GM19324 (cell line): ENCODE measurements around the gene RAP1GAP2.

ENCODE experiments used
- ATAC-seq: cut with Tn5 transposase; IDR thresholded peaks from one replicate; pipeline ENCODE4 v1.9.1; 2021; ENCODE audit warnings: mild to moderate bottlenecking, moderate library complexity; ENCODE audit not compliant: unreplicated experiment, low FRiP score

RAP1GAP2 gene

GRCh38 chr17:2852221-2852620 is 56.0 kb downstream of the RAP1GAP2 start:
- ATAC-seq: no peak

- ATAC-seq: no peak
Measured at GRCh38 chr17:2852729-2853282, 56.6 kb downstream of the RAP1GAP2 start.

GRCh38 chr17:2853283-2854142 is 57.3 kb downstream of the RAP1GAP2 start:
- ATAC-seq: no peak

- ATAC-seq: no peak
Measured at GRCh38 chr17:2854143-2855055, 58.2 kb downstream of the RAP1GAP2 start.

GRCh38 chr17:2855063-2855600 is 58.9 kb downstream of the RAP1GAP2 start:
- no peak for ATAC-seq

- no peak for ATAC-seq
Measured at GRCh38 chr17:2856727-2857126, 60.5 kb downstream of the RAP1GAP2 start.

- no peak for ATAC-seq
Measured at GRCh38 chr17:2860045-2860444, 63.8 kb downstream of the RAP1GAP2 start.

- no peak for ATAC-seq
Measured at GRCh38 chr17:2860883-2861282, 64.6 kb downstream of the RAP1GAP2 start.

- no peak for ATAC-seq
Measured at GRCh38 chr17:2862197-2862596, 66.0 kb downstream of the RAP1GAP2 start.

- no peak for ATAC-seq
Measured at GRCh38 chr17:2863204-2863603, 67.0 kb downstream of the RAP1GAP2 start.

- no peak for ATAC-seq
Measured at GRCh38 chr17:2865228-2865627, 69.0 kb downstream of the RAP1GAP2 start.

- ATAC-seq: no peak
Measured at GRCh38 chr17:2867441-2868424, 71.5 kb downstream of the RAP1GAP2 start.

GRCh38 chr17:2869604-2870003 is 73.4 kb downstream of the RAP1GAP2 start:
- ATAC-seq: no peak

GRCh38 chr17:2871205-2871604 is 75.0 kb downstream of the RAP1GAP2 start:
- no peak for ATAC-seq

- ATAC-seq: no peak
Measured at GRCh38 chr17:2871720-2872119, 75.5 kb downstream of the RAP1GAP2 start.

- ATAC-seq: no peak
Measured at GRCh38 chr17:2872282-2872681, 76.0 kb downstream of the RAP1GAP2 start.

GRCh38 chr17:2874189-2874686 is 78.0 kb downstream of the RAP1GAP2 start:
- ATAC-seq: no peak

GRCh38 chr17:2875608-2876007 is 79.4 kb downstream of the RAP1GAP2 start:
- no peak for ATAC-seq

GRCh38 chr17:2876467-2876866 is 80.2 kb downstream of the RAP1GAP2 start:
- ATAC-seq: no peak
